H1 (cell line): ENCODE results near the gene IFRD1. TPM values are rescaled to one million over a fixed set of nuclear protein-coding genes. Genes with fewer than 3 reads are reported as not detected.
A peak's percentile ranks its signal among the peaks of the same experiment; 100 is the strongest.

ENCODE experiments used
- CTCF ChIA-PET: fragments of 300-600 bp; sonication (Branson Sonifier 250); formaldehyde crosslinking; loops from one replicate; lab custom pipeline; 2021; ENCODE audit not compliant: partially characterized antibody; lab: Charles Lee
- POLR2A ChIA-PET: fragments of 300-600 bp; sonication (Branson Sonifier 250); formaldehyde crosslinking; loops from one replicate; lab custom pipeline; 2021; ENCODE audit warnings: inconsistent platforms; ENCODE audit not compliant: partially characterized antibody; lab: Charles Lee
- DNase-seq, 2 experiments: peaks; one replicate each; pipeline versions ENCODE4 v3.0.0 to v3.0.0-alpha.2; 2010 to 2022; ENCODE audit warnings: low spot score in 2 of 2, low read depth in 1 of 2, mixed read lengths in 1 of 2
- FAIRE-seq: peaks from 2 replicates; lab custom pipeline; 2011; peaks lifted over from hg19 to GRCh38; lab: Jason Lieb, UNC
- H2AFZ ChIP-seq: 2 replicates; pipeline ENCODE4 v1.8.1; 2012; ENCODE audit warnings: low read length, inconsistent platforms
- H2AK5ac ChIP-seq: 2 replicates; pipeline ENCODE4 v1.6.1; 2013; ENCODE audit warnings: low read depth, low read length
- H2BK120ac ChIP-seq: replicated peaks from 2 replicates; pipeline ENCODE3; 2013; ENCODE audit warnings: low read depth, low read length, inconsistent platforms
- H2BK12ac ChIP-seq: 2 replicates; pipeline ENCODE4 v1.6.1; 2013; ENCODE audit warnings: low read depth, low read length
- H2BK15ac ChIP-seq: 2 replicates; pipeline ENCODE4 v1.6.1; 2013; ENCODE audit warnings: low read length
- H2BK20ac ChIP-seq: 2 replicates; pipeline ENCODE4 v1.6.1; 2013; ENCODE audit warnings: low read length
- H2BK5ac ChIP-seq: 2 replicates; pipeline ENCODE4 v1.6.1; 2013; ENCODE audit warnings: low read depth, low read length
- H3K14ac ChIP-seq: 2 replicates; pipeline ENCODE4 v1.6.1; 2013; ENCODE audit warnings: inconsistent platforms; ENCODE audit not compliant: insufficient read length
- H3K18ac ChIP-seq: 2 replicates; pipeline ENCODE4 v1.6.1; 2013; ENCODE audit warnings: low read length; ENCODE audit errors: extremely low read depth
- H3K23ac ChIP-seq: 2 replicates; pipeline ENCODE4 v1.6.1; 2013; ENCODE audit warnings: inconsistent platforms; ENCODE audit not compliant: insufficient read length
- H3K23me2 ChIP-seq: 2 replicates; pipeline ENCODE4 v1.6.1; 2013; ENCODE audit warnings: low read depth, low read length
- H3K27ac ChIP-seq: 2 replicates; pipeline ENCODE4 v1.6.1; 2011; ENCODE audit warnings: low read depth, low read length, inconsistent platforms
- H3K27me3 ChIP-seq, 4 experiments: replicated peaks in 1 of 4; 1 replicate in 1 of 4; 2 replicates in 3 of 4; pipeline versions ENCODE4 v1.6.1 to v1.8.1; 2011 to 2013; ENCODE audit warnings: low read length in 3 of 4, mild to moderate bottlenecking in 3 of 4, inconsistent platforms in 2 of 4, mixed read lengths in 2 of 4, moderate library complexity in 1 of 4; ENCODE audit not compliant: control insufficient read depth in 3 of 4, insufficient read depth in 3 of 4; ENCODE audit errors: extremely low read depth in 1 of 4
- H3K36me3 ChIP-seq, 4 experiments: 2 replicates each; pipeline versions ENCODE4 v1.6.1 to v1.8.1; 2011 to 2013; ENCODE audit warnings: mild to moderate bottlenecking in 4 of 4, low read length in 3 of 4, moderate library complexity in 2 of 4, control low read depth in 1 of 4, inconsistent platforms in 1 of 4; ENCODE audit not compliant: insufficient read depth in 4 of 4, control insufficient read depth in 2 of 4
- H3K4ac ChIP-seq: replicated peaks from 2 replicates; pipeline ENCODE3; 2013; ENCODE audit warnings: low read length, low read depth, mixed read lengths, inconsistent platforms; ENCODE audit not compliant: insufficient read length
- H3K4me1 ChIP-seq, 4 experiments: replicated peaks in 1 of 4; 1 replicate in 1 of 4; 2 replicates in 3 of 4; pipeline versions ENCODE4 v1.6.1 to v1.8.1; 2011 to 2013; ENCODE audit warnings: low read length in 3 of 4, inconsistent platforms in 2 of 4, mixed read lengths in 1 of 4; ENCODE audit not compliant: insufficient read depth in 4 of 4, control insufficient read depth in 3 of 4
- H3K4me2 ChIP-seq, 2 experiments: 2 replicates each; pipeline versions ENCODE4 v1.6.1 to v1.8.1; 2011 to 2013; ENCODE audit warnings: low read depth in 2 of 2, low read length in 2 of 2, control low read depth in 1 of 2, inconsistent platforms in 1 of 2, mild to moderate bottlenecking in 1 of 2; ENCODE audit not compliant: insufficient read depth in 1 of 2
- H3K4me3 ChIP-seq, 4 experiments: fragments of 200-600, 300-600 bp in 1 of 4; sonication (generic), shearing (Covaris generic), sonication (Bioruptor Twin) in 1 of 4; 2 replicates each; pipeline versions ENCODE4 v1.5.1 to v1.8.1; 2011 to 2016; ENCODE audit warnings: low read length in 4 of 4, low read depth in 3 of 4, control low read depth in 2 of 4, inconsistent platforms in 2 of 4, mild to moderate bottlenecking in 2 of 4, mixed read lengths in 1 of 4, moderate library complexity in 1 of 4; ENCODE audit not compliant: insufficient read depth in 2 of 4; ENCODE audit errors: extremely low read depth in 1 of 4
- H3K56ac ChIP-seq: replicated peaks from 2 replicates; pipeline ENCODE3; 2013; ENCODE audit warnings: low read depth, mild to moderate bottlenecking, mixed read lengths, low read length, inconsistent platforms; ENCODE audit not compliant: insufficient read length
- H3K79me1 ChIP-seq: 2 replicates; pipeline ENCODE4 v1.6.1; 2013; ENCODE audit warnings: low read depth, low read length, control low read depth
- H3K79me2 ChIP-seq, 2 experiments: 2 replicates each; pipeline versions ENCODE4 v1.6.1 to v1.8.1; 2012 to 2013; ENCODE audit warnings: low read length in 2 of 2, mild to moderate bottlenecking in 2 of 2, inconsistent platforms in 1 of 2; ENCODE audit not compliant: insufficient read depth in 2 of 2, control insufficient read depth in 1 of 2
- H3K9ac ChIP-seq, 4 experiments: replicated peaks in 1 of 4; 1 replicate in 1 of 4; 2 replicates in 3 of 4; pipeline versions ENCODE4 v1.6.1 to v1.8.1; 2011 to 2013; ENCODE audit warnings: low read depth in 3 of 4, low read length in 3 of 4, control low read depth in 2 of 4, mild to moderate bottlenecking in 2 of 4, moderate library complexity in 2 of 4, inconsistent platforms in 1 of 4; ENCODE audit errors: extremely low read depth in 1 of 4
- H3K9me3 ChIP-seq, 2 experiments: 2 replicates each; pipeline versions ENCODE4 v1.6.1 to v1.8.1; 2012 to 2013; ENCODE audit warnings: mild to moderate bottlenecking in 2 of 2, moderate library complexity in 2 of 2, control low read depth in 1 of 2, inconsistent platforms in 1 of 2, low read depth in 1 of 2, low read length in 1 of 2, mixed read lengths in 1 of 2; ENCODE audit not compliant: insufficient read depth in 2 of 2
- H4K20me1 ChIP-seq, 2 experiments: replicated peaks in 1 of 2; 2 replicates each; pipeline versions ENCODE3 to v1.8.1; 2011 to 2013; ENCODE audit warnings: inconsistent platforms in 2 of 2, low read length in 2 of 2, mild to moderate bottlenecking in 1 of 2; ENCODE audit not compliant: insufficient read depth in 2 of 2, control insufficient read depth in 1 of 2
- H4K5ac ChIP-seq: 2 replicates; pipeline ENCODE4 v1.6.1; 2013; ENCODE audit warnings: low read length, low read depth, mixed read lengths, inconsistent platforms; ENCODE audit not compliant: insufficient read length
- H4K8ac ChIP-seq: 2 replicates; pipeline ENCODE4 v1.8.0; 2013; ENCODE audit warnings: mild to moderate bottlenecking, moderate library complexity, low read length, inconsistent platforms; ENCODE audit not compliant: insufficient read depth; ENCODE audit errors: extremely low read depth
- H4K91ac ChIP-seq: replicated peaks from 2 replicates; pipeline ENCODE3; 2013; ENCODE audit warnings: low read length, mixed read lengths, inconsistent platforms; ENCODE audit not compliant: insufficient read length
- ATF2 ChIP-seq: IDR thresholded peaks from 2 replicates; pipeline ENCODE4 v1.6.1; 2012; ENCODE audit warnings: low read length, inconsistent platforms
- BACH1 ChIP-seq: IDR thresholded peaks from 2 replicates; pipeline ENCODE4 v1.6.1; 2012; ENCODE audit warnings: low read length, improper control_type of control experiment
- BCL11A ChIP-seq, 2 experiments: IDR thresholded peaks; one replicate each; pipeline ENCODE4 v1.6.1; 2011; ENCODE audit warnings: low read depth in 2 of 2, low read length in 2 of 2, mild to moderate bottlenecking in 2 of 2
- CBX5 ChIP-seq: fragments of 300-800, 300-1000 bp; sonication (generic); IDR thresholded peaks from 2 replicates; pipeline ENCODE4 v1.7.1; 2016; ENCODE audit warnings: antibody characterized with exemption, low read length, low read depth
- CTBP2 ChIP-seq: IDR thresholded peaks from 2 replicates; pipeline ENCODE4 v1.7.0; 2011; ENCODE audit warnings: borderline replicate concordance, mild to moderate bottlenecking, moderate library complexity, mixed read lengths, low read length; ENCODE audit not compliant: insufficient read depth, insufficient read length
- EGR1 ChIP-seq: IDR thresholded peaks from 2 replicates; pipeline ENCODE4 v1.6.1; 2011; ENCODE audit warnings: low read depth, low read length, borderline replicate concordance
- KDM4A ChIP-seq: IDR thresholded peaks from one replicate; pipeline ENCODE4 v1.7.1; 2012; ENCODE audit warnings: low read depth, mild to moderate bottlenecking, moderate library complexity, low read length, inconsistent platforms; ENCODE audit not compliant: severe bottlenecking
- POLR2AphosphoS5 ChIP-seq: IDR thresholded peaks from 2 replicates; pipeline ENCODE4 v1.6.1; 2011; ENCODE audit warnings: low read depth, low read length
- SIN3A ChIP-seq, 2 experiments: IDR thresholded peaks in 1 of 2; conservative IDR thresholded peaks in 1 of 2; 2 replicates each; pipeline ENCODE4 v1.6.1; 2011 to 2012; ENCODE audit warnings: low read length in 2 of 2, improper control_type of control experiment in 1 of 2, low read depth in 1 of 2, mild to moderate bottlenecking in 1 of 2
- SIRT6 ChIP-seq: IDR thresholded peaks from one replicate; pipeline ENCODE4 v1.7.1; 2012; ENCODE audit warnings: low read length, inconsistent platforms
- SUZ12 ChIP-seq: fragments of 200-600 bp; sonication (generic); IDR thresholded peaks from 2 replicates; pipeline ENCODE4 v1.6.1; 2012; ENCODE audit warnings: mild to moderate bottlenecking, inconsistent platforms, low read length, moderate library complexity, mixed read lengths
- TCF12 ChIP-seq: IDR thresholded peaks from 2 replicates; pipeline ENCODE4 v1.6.1; 2011; ENCODE audit warnings: low read depth, mild to moderate bottlenecking, low read length
- WGBS, 2 experiments: shearing (Covaris generic) in 1 of 2; methylation state at CpG; one replicate each; pipeline versions ENCODE4 v1.1.6 to v1.1.7; 2013 to 2015; ENCODE audit warnings: low lambda C conversion rate in 2 of 2, mixed read lengths in 2 of 2, inconsistent platforms in 1 of 2, low coverage in 1 of 2, missing lambda C conversion rate in 1 of 2; ENCODE audit not compliant: insufficient replicate concordance in 2 of 2, insufficient coverage in 1 of 2, insufficient read length in 1 of 2; ENCODE audit errors: extremely low coverage in 1 of 2, missing lambda C conversion rate in 1 of 2; 5-methylcytosine and 5-hydroxymethylcytosine counted together
- polyA plus RNA-seq, 7 experiments: library from polyadenylated mRNA; depleted of rRNA in 3 of 7; stranded (reverse) in 5 of 7; unstranded in 2 of 7; fragments of >200 nt in 5 of 7; fragments of 200-250 nt in 2 of 7; gene quantifications; 1 replicate in 5 of 7; 2 replicates in 1 of 7; 4 replicates in 1 of 7; pipeline versions ENCODE4 v1.2.1 to v1.2.3, GENCODE V29; 2011 to 2013; ENCODE audit warnings: missing spikeins in 2 of 7, mixed read lengths in 2 of 7
- total RNA-seq: library from RNA; stranded (reverse); fragmentation: NEBNext Ultra II Directional; extraction: Animal tissue kit (Norgen Biotek cat#: 25700); gene quantifications from 2 replicates; pipeline ENCODE4 v1.2.1, GENCODE V29; 2021

IFRD1 gene
- total and polyA plus RNA-seq, 2 of the 8 experiments (the other 6 are each of a cell fraction or from before 2014, with no cell fraction given), result 23.0 to 50.4 TPM

- Histone ChIP-seq H3K79me2 (no peaks in the 10 kb centered on the region), H2BK12ac (peak overlapping the region; percentile 53; the same call in 1 of the 2 replicates), H2BK20ac (peak overlapping the region; percentile 27; the same call in 1 of the 2 replicates), H3K23me2 (no peaks in the 10 kb centered on the region), H2BK15ac (no peak overlapping the region), H3K27ac (no peak overlapping the region), H3K18ac (peak overlapping the region; percentile 26; the same call in 1 of the 2 replicates), H3K36me3 (no peaks in the 10 kb centered on the region), H4K20me1 (no peaks in the 10 kb centered on the region), H3K14ac (no peak overlapping the region), H2AK5ac (no peak overlapping the region), H2BK5ac (peak overlapping the region; percentile 27; the same call in 1 of the 2 replicates), H3K79me1 (no peaks in the 10 kb centered on the region), H3K4me2 (no peak overlapping the region), H3K4me3 (no peak overlapping the region), H3K27me3 (no peaks in the 10 kb centered on the region), H4K8ac (no peak overlapping the region), H3K9ac (no peak overlapping the region), H2BK120ac (no peak overlapping the region), H3K9me3 (no peaks in the 10 kb centered on the region), H4K91ac (no peak overlapping the region), H3K56ac (no peak overlapping the region), H2AFZ (no peak overlapping the region), H3K4me1 (peaks cover 1 to 26% (median 10%) of the 10 kb centered on the region in 4 experiments; a peak in 6 of 7 replicates), H3K4ac (no peak overlapping the region), H3K23ac (no peak overlapping the region), H4K5ac (no peak overlapping the region)
- 90% methylated on average over 2 of the region's 2 CpGs; no CpG with 5 or more reads in 1 of the 2 experiments for WGBS, 2 experiments
- ChIA-PET POLR2A (interaction anchor here (1.0 to 5.7 kb wide), 3 partner anchors 9 to 33 kb away, joined by 3 to 57 read pairs (median 4); partner anchors contain the start of gene IFRD1), CTCF (interaction anchor here (0.7 to 0.9 kb wide), 3 partner anchors 9 to 28 kb away, joined by 3 to 5 read pairs (median 3); no protein-coding TSS in a partner anchor)
- DNase-seq (no peak), FAIRE-seq (no peak)
- no peak for TF ChIP-seq BACH1
- no peak for TF ChIP-seq ATF2
- no peak for TF ChIP-seq CBX5
- TF ChIP-seq SIN3A (conservative IDR thresholded peaks at IDR 0.05 in 1 of 2, IDR thresholded peaks at IDR 0.05 in 1 of 2; ENCODE audit: low read depth in 1 of 2, low read length in 2 of 2), result no peak
- no peak for TF ChIP-seq SUZ12
- TF ChIP-seq EGR1, result no peak
- TF ChIP-seq KDM4A, result no peak
- no peak for TF ChIP-seq BCL11A (IDR thresholded peaks at IDR 0.05; ENCODE audit: low read depth in 2 of 2, low read length in 2 of 2)
- TF ChIP-seq TCF12, result no peak
- TF ChIP-seq CTBP2, result no peak
- no peak for TF ChIP-seq SIRT6
- TF ChIP-seq POLR2AphosphoS5, result no peak
Measured at GRCh38 chr7:112423987-112424386, 26.3 kb upstream of the IFRD1 start.
